H1 (cell line): ENCODE data around the gene ABCA1. TPM values are rescaled to one million over a fixed set of nuclear protein-coding genes. Genes with fewer than 3 reads are reported as not detected.

Experiments used
- ATF2 ChIP-seq: IDR thresholded peaks from 2 replicates; pipeline ENCODE4 v1.6.1; 2012; ENCODE audit warnings: low read length, inconsistent platforms
- POU5F1 ChIP-seq: IDR thresholded peaks from 2 replicates; pipeline ENCODE4 v1.6.1; 2011; ENCODE audit warnings: low read depth, mild to moderate bottlenecking, low read length, moderate library complexity
- polyA plus RNA-seq, 7 experiments: library from polyadenylated mRNA; depleted of rRNA in 3 of 7; stranded (reverse) in 5 of 7; unstranded in 2 of 7; fragments of >200 nt in 5 of 7; fragments of 200-250 nt in 2 of 7; gene quantifications; 1 replicate in 5 of 7; 2 replicates in 1 of 7; 4 replicates in 1 of 7; pipeline versions ENCODE4 v1.2.1 to v1.2.3, GENCODE V29; 2011 to 2013; ENCODE audit warnings: missing spikeins in 2 of 7, mixed read lengths in 2 of 7
- total RNA-seq: library from RNA; stranded (reverse); fragmentation: NEBNext Ultra II Directional; extraction: Animal tissue kit (Norgen Biotek cat#: 25700); gene quantifications from 2 replicates; pipeline ENCODE4 v1.2.1, GENCODE V29; 2021

ABCA1 gene
- total and polyA plus RNA-seq, 2 of the 8 experiments (the other 6 are each of a cell fraction or from before 2014, with no cell fraction given): 6.9 to 7.8 TPM

GRCh38 chr9:104869811-104870210 lies 58.1 kb downstream of the ABCA1 start (continued):
- TF ChIP-seq ATF2 (no peak), POU5F1 (no peak)
